Chondrocyte (in vitro differentiated cells): Measurements from ENCODE around the gene SLC35F3. TPM values are rescaled to one million over a fixed set of nuclear protein-coding genes. Genes with fewer than 3 reads are reported as not detected.
"Not testable (repeated sequence)": the region's sequence is repeated elsewhere in the genome, so short reads cannot be mapped to it uniquely, and the experiment has no call there.

Experiments used
- DNase-seq: peaks from one replicate; pipeline ENCODE4 v3.0.0; 2021; ENCODE audit warnings: mixed read lengths, low spot score
- H3K27ac Mint-ChIP-seq: one replicate; pipeline ENCODE4 v1.8.0; 2021; ENCODE audit warnings: mild to moderate bottlenecking, moderate library complexity, mixed read lengths; ENCODE audit not compliant: unreplicated experiment
- H3K27me3 Mint-ChIP-seq: 2 replicates; pipeline ENCODE4 v1.8.0; 2021; ENCODE audit warnings: low read depth, mixed read lengths
- H3K36me3 Mint-ChIP-seq: 2 replicates; pipeline ENCODE4 v1.8.0; 2021; ENCODE audit warnings: low read depth, mixed read lengths
- H3K4me1 Mint-ChIP-seq: 2 replicates; pipeline ENCODE4 v1.8.0; 2021; ENCODE audit warnings: low read depth, mild to moderate bottlenecking, mixed read lengths
- H3K4me3 Mint-ChIP-seq: one replicate; pipeline ENCODE4 v1.8.0; 2021; ENCODE audit warnings: mild to moderate bottlenecking, moderate library complexity, mixed read lengths; ENCODE audit not compliant: unreplicated experiment
- H3K9me3 Mint-ChIP-seq: 2 replicates; pipeline ENCODE4 v1.8.0; 2021; ENCODE audit warnings: low read depth, mixed read lengths
- total RNA-seq: library from RNA; stranded (reverse); gene quantifications from 3 replicates; pipeline ENCODE4 v1.2.1, GENCODE V29; 2021
- TF ChIP-seq, protein P1 (sequence below): fragments of 200-600 bp; sonication (generic); IDR thresholded peaks from 2 replicates; pipeline ENCODE4 v1.5.0; 2021; ENCODE audit warnings: antibody characterized with exemption, mild to moderate bottlenecking, moderate library complexity

The SLC35F3 gene
- total RNA-seq, 1 donor from 2014 or later = not detected

DNA sequence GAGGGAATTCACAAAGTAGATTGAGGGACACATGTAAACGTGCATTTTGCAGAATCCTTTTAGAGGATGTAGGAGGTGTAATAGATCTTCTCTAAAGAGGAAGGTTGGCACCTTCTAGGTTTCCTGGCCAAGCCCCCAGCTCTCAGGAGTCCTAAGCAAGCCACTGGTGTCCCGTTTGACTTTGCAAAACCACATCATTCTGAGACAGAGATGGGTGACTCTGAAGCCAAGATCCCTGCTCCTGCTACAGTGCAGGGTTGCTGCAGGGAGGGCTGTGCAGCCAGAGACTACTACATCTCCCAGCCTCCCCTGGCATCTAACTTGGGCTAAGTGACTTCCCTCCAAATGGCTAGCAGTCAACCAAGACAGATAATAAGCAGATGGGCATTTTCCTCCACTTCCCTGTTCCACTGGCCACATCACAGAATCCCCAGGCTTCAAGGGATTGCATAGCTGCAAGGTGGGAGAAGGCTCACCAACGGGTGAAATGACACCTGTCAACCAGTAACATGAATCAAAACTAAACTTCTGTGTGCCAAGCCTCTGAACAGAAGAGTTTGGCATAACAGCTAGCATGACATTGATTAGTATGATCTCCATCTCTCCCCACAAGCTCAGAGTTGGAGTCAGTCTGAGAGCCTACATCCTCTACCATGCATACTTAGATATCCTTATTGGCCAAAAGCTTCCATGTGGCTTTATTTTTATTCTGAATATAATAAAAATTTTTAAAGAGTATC lies 339.2 kb downstream of the SLC35F3 start:
- TF ChIP-seq, protein P1, sequence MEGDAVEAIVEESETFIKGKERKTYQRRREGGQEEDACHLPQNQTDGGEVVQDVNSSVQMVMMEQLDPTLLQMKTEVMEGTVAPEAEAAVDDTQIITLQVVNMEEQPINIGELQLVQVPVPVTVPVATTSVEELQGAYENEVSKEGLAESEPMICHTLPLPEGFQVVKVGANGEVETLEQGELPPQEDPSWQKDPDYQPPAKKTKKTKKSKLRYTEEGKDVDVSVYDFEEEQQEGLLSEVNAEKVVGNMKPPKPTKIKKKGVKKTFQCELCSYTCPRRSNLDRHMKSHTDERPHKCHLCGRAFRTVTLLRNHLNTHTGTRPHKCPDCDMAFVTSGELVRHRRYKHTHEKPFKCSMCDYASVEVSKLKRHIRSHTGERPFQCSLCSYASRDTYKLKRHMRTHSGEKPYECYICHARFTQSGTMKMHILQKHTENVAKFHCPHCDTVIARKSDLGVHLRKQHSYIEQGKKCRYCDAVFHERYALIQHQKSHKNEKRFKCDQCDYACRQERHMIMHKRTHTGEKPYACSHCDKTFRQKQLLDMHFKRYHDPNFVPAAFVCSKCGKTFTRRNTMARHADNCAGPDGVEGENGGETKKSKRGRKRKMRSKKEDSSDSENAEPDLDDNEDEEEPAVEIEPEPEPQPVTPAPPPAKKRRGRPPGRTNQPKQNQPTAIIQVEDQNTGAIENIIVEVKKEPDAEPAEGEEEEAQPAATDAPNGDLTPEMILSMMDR = no peak
- DNase-seq = no peak
- Mint-ChIP-seq H3K4me1 (no peaks in the 10 kb centered on the region), H3K4me3 (no peak overlapping the region), H3K27me3 (peaks cover 2% of the 10 kb centered on the region), H3K27ac (no peak overlapping the region), H3K9me3 (peaks cover 15% of the 10 kb centered on the region), H3K36me3 (no peaks in the 10 kb centered on the region)

DNA sequence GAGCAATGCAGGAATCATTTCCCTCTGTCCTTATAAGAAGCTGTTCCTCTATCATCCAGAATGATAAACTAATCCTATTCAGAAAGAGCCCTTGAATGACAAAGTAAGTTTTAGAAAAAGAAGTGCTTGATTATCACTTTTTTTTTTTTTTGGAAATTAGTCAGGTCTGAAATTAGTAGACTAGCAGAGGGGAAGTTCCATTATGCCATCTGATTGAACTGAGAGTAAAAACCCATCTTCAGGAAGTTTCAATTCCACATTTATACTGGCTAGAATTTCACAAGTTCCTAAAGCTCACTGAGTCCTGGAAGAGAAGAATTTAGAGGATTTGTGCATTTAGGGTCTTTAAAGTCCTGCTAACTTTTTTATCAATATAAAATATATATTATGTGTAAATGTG lies 340.0 kb downstream of the SLC35F3 start:
- Mint-ChIP-seq H3K9me3 (peaks cover 18% of the 10 kb centered on the region), H3K4me3 (no peak overlapping the region), H3K27me3 (no peaks in the 10 kb centered on the region), H3K4me1 (no peaks in the 10 kb centered on the region), H3K27ac (no peak overlapping the region), H3K36me3 (no peaks in the 10 kb centered on the region)
- TF ChIP-seq, protein P1 = no peak
- no peak for DNase-seq

DNA sequence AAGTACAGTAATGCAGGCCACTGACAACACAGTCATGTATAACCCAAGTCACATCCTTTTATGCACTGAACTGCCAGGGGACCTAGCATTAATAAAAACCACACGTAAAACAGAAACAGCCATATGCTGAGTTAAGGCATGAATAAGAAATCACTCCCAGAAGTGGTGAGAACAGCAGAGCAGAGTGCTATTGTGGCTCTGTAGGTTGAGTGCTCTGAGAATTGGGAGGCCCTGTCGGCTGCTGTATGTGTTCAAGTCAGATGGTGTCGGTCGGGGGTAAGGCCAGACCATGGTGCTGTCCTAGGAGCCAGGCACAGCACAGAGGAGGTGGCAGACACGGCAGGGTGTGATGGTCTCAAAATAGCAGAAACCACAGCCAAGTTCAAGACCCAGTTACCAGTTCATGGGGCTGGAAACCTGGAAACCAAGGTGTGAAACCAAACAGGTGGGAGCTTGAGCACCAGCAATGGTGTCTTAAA lies 342.2 kb downstream of the SLC35F3 start:
- no peak overlapping the region for H3K27ac Mint-ChIP-seq
- no peaks in the 10 kb centered on the region for H3K27me3 Mint-ChIP-seq
- H3K36me3 Mint-ChIP-seq = no peaks in the 10 kb centered on the region
- H3K4me1 Mint-ChIP-seq = no peaks in the 10 kb centered on the region
- H3K4me3 Mint-ChIP-seq = no peak overlapping the region
- DNase-seq = no peak
- peaks cover 18% of the 10 kb centered on the region for H3K9me3 Mint-ChIP-seq
- TF ChIP-seq, protein P1 = no peak

DNA sequence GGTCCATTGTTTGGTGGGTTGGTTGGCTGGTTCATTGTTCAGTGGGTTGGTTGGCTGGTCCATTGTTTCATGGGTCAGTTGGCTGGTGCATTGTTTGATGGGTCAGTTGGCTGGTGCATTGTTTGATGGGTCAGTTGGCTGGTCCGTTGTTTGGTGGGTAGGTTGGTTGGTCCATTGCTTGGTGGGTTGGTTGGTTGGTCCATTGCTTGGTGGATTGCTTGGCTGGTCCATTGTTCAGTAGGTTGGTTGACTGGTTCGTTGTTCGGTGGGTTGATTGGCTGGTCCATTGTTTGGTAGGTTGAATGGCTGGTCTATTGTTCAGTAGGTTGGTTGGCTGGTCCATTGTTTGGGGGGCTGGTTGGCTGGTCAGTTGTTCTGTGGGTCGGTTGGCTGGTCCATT lies 343.3 kb downstream of the SLC35F3 start:
- H3K4me1 Mint-ChIP-seq, H3K27ac Mint-ChIP-seq, DNase-seq, H3K36me3 Mint-ChIP-seq, H3K4me3 Mint-ChIP-seq, H3K27me3 Mint-ChIP-seq: not testable (repeated sequence)
- H3K9me3 Mint-ChIP-seq = peaks cover 14% of the 10 kb centered on the region

DNA sequence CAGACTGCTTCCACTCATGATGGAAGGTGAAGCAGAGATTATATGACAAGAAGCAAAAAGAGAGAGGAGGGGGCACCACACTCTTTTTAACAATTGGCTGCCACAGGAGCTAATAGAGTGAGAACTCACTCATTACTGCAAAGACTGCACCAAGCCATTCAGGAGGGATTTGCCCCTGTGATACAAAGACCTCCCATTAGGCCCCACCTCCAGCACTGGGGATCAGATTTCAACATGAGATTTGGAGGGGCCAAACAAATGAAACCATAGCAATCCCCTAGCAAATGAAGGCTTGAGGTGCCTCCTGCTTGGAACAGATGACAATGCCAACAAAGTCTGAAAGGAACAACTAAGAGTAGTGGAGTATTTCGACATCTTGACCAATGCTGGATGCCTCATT lies 346.3 kb downstream of the SLC35F3 start:
- Mint-ChIP-seq H3K36me3 (no peaks in the 10 kb centered on the region), H3K4me3 (no peak overlapping the region), H3K4me1 (no peaks in the 10 kb centered on the region), H3K27ac (no peak overlapping the region), H3K9me3 (peaks cover 14% of the 10 kb centered on the region), H3K27me3 (no peaks in the 10 kb centered on the region)
- DNase-seq = no peak
- TF ChIP-seq, protein P1 = no peak

DNA sequence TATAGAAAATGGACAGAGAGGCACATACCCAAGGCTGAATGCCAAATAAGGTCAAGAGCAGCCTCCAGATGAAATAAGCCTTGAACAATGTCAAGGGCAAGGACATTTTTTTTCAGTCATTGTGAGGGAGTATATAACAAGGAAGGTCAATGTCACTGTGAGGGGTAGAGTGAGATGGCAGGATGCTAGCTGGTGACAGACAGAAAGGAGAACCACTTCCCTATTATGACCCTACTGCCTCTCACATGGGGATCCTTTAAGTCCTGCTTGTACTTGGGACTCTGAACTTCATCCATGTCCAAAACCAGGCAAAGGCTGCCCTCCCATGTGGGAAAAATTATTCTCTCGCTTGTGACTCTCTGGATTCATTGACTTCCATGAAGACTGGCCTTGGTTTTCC lies 349.3 kb downstream of the SLC35F3 start:
- Mint-ChIP-seq H3K27me3 (peaks cover 1% of the 10 kb centered on the region), H3K9me3 (peaks cover 14% of the 10 kb centered on the region), H3K4me3 (no peak overlapping the region), H3K4me1 (no peaks in the 10 kb centered on the region), H3K27ac (no peak overlapping the region), H3K36me3 (no peaks in the 10 kb centered on the region)
- TF ChIP-seq, protein P1 = no peak
- DNase-seq = no peak
